GM20431 (cell line): ENCODE data around the gene ANO7.

Experiments
- in situ Hi-C: fragments of 300-500 bp; cut with MseI, MboI; formaldehyde crosslinking; loops from one replicate; pipeline ENCODE4 v1.15.0; 2020; ENCODE audit warnings: low sequenced_read_pairs; ENCODE audit not compliant: unreplicated experiment

ANO7 gene

GRCh38 chr2:241156971-241157441, 31.5 kb upstream of the ANO7 start:
- in situ Hi-C loops: no loop called here

GRCh38 chr2:241157841-241158545, 30.5 kb upstream of the ANO7 start:
- in situ Hi-C loops: no loop called here

- in situ Hi-C loops: no loop called here
Observed at GRCh38 chr2:241158546-241158900, 30.0 kb upstream of the ANO7 start.

GRCh38 chr2:241159116-241159515, 29.4 kb upstream of the ANO7 start:
- in situ Hi-C loops: no loop called here

GRCh38 chr2:241160318-241160717, 28.2 kb upstream of the ANO7 start:
- in situ Hi-C loops: no loop called here

- in situ Hi-C loops: no loop called here
Observed at GRCh38 chr2:241161646-241162281, 26.7 kb upstream of the ANO7 start.

- in situ Hi-C loops: no loop called here
Observed at GRCh38 chr2:241163601-241164118, 24.8 kb upstream of the ANO7 start.

- in situ Hi-C loops: no loop called here
Observed at GRCh38 chr2:241168366-241168765, 20.1 kb upstream of the ANO7 start.

GRCh38 chr2:241173557-241173956, 14.9 kb upstream of the ANO7 start:
- in situ Hi-C loops: no loop called here

- in situ Hi-C loops: no loop called here
Observed at GRCh38 chr2:241177526-241178334, 10.7 kb upstream of the ANO7 start.

GRCh38 chr2:241178961-241179360, 9.5 kb upstream of the ANO7 start:
- in situ Hi-C loops: no loop called here

GRCh38 chr2:241179899-241180298, 8.6 kb upstream of the ANO7 start:
- in situ Hi-C loops: no loop called here

GRCh38 chr2:241180495-241180894, 8.0 kb upstream of the ANO7 start:
- in situ Hi-C loops: no loop called here

GRCh38 chr2:241182126-241182525, 6.4 kb upstream of the ANO7 start:
- in situ Hi-C loops: no loop called here

GRCh38 chr2:241182531-241183133, 5.8 kb upstream of the ANO7 start:
- in situ Hi-C loops: no loop called here

- in situ Hi-C loops: no loop called here
Observed at GRCh38 chr2:241183221-241183620, 5.3 kb upstream of the ANO7 start.

- in situ Hi-C loops: no loop called here
Observed at GRCh38 chr2:241184901-241185300, 3.6 kb upstream of the ANO7 start.

- in situ Hi-C loops: no loop called here
Observed at GRCh38 chr2:241185961-241186360, 2.5 kb upstream of the ANO7 start.

GRCh38 chr2:241187101-241187917, 1.2 kb upstream of the ANO7 start:
- in situ Hi-C loops: no loop called here

GRCh38 chr2:241187918-241188234, 601 bp upstream of the ANO7 start:
- in situ Hi-C loops: no loop called here
